Stimulated activated naive CD8-positive, alpha-beta T cell treated with anti-CD3 and anti-CD28 coated beads, Interleukin-15, Interleukin-2, amounts not matched to agents 100 U/mL and 50 U/mL, for 24 hours (primary cell): ENCODE results near the gene SBNO2.

Source experiments
- ATAC-seq: fragments of 150-1000 bp; cut with Tn5 transposase; one replicate; pipeline ENCODE4 v1.10.0; 2021
- DNase-seq: peaks from one replicate; pipeline ENCODE4 v3.0.0; 2021

Gene SBNO2

DNA sequence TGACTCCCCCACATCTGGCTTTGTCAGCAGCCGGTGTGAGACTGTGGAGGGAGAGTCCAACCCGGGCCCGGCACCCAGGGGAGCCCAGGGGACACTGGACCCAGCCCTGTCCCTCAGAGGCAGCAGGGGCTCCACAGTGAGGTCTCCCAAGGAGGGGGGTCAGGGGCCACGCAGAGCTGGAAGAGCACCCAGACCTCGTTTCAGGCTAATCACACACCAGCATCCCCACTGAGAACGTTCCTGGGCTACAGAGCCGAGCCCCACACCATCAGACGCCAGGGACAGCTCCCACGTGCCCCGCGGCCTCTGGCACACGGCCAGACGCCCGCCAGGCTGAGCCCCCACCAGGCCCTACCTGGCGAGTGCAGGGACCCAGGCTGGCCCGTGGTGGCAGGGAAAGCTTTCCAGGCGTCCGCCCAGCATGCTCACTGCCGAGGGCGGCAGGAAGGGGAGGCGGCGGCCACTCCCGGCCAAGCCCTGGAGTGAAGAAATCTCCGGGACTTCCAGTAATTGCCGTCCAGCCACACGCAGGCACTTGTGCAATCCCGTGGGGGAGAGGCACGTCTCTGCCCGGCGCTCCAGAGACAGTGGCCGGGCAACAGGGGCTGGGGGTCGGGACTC, 19.2 kb downstream of the SBNO2 start:
- ATAC-seq (no peak), DNase-seq (no peak)

- DNase-seq = no peak
- ATAC-seq = no peak
Observed at GRCh38 chr19:1153891-1154730, 20.0 kb downstream of the SBNO2 start.

DNA sequence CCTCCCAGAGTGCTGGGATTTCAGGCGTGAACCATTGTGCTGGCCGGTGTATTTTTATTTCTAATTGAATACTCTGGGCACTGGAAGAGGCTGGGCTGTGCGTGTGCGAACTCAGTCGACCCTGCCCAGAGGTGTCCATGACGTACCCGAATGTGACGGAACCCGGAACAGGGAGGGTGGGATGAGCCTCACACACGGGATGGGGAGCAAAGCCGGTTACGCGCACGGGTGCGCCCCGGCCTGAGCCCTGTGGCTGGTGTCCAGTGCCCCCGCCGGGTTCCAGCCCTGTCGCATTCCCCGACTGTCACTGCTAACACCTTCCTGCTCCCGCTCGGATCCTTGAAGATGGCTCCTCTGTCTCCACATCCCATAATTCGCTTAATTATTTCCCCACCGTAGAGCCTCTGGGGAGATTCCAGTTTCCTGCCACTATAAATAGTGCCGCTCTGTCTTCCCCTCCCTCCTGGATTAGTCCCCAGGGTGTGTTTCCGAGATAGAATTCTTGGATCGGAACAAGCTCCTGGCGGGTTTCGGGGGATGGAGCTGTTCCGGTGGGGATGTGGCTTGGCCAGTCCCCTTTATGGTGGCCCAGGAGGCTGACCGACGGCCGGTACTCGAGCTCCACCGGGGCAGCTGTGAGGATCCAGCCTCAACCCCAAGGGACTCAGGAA, 22.0 kb downstream of the SBNO2 start:
- ATAC-seq = no peak
- DNase-seq = no peak

DNA sequence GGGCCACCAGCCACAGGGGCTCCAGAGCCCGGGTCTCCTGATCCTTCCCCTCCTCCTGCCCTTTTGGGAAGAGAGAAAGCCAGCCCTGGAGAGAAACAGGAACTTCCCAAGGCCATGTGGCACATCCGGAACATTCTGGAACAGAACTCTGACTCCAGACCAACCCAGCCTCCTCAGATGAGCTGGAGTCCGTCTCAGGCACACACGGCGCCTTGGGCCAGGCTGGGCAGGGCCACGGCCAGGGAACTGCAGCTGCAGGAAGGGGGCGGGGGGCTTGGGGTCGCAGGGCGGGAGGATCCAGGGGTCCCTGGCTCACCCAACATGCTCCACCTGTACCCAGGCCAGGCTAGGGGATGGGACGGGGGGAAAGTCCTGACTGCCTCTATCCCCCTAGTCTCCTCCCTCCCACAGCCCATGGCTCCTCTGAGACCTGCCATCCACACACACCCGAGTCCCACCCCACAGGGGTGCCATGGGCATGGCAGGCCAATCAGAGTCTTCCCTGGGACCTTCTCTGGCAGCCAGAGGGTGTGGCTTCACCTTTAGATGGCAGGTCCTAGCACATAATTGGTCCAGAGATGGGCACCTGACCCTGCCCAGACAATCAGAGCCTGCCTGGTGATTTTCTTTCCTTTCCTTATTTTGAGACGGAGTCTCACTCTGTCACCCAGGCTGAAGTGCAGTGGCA, 22.9 kb downstream of the SBNO2 start:
- DNase-seq (no peak), ATAC-seq (no peak)

DNA sequence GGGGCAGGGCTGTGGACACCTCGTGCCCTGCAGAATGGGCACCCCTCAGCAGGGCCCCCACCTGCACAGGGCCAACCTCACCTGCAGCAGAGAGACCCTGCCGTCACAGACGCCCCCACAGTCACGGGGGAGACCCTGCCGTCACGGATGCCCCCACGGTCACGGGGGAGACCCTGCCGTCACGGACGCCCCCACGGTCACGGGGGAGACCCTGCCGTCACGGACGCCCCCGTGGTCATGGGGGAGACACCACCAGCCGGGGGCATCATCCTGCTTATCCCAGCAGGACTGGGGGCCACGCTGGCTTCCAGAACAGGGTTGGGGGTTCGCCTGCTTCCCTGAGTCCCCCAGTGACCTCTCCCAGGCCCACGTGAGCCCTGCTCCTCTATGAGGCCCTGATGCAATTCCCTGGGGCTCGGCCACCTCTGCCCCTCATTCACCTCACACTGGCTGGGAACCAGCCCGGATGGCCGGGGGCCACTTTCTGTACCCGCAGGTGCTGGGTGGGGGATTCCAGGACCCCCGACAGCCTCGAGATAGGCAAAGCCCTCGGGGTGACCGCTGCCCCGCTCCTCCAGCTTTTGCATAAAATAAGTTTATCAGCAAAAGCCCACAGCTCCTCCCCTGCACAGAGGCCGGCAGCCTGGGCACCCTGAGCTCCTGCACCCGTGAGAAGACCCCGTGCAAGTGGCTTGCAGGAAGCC, 23.6 kb downstream of the SBNO2 start:
- ATAC-seq (no peak), DNase-seq (no peak)

DNA sequence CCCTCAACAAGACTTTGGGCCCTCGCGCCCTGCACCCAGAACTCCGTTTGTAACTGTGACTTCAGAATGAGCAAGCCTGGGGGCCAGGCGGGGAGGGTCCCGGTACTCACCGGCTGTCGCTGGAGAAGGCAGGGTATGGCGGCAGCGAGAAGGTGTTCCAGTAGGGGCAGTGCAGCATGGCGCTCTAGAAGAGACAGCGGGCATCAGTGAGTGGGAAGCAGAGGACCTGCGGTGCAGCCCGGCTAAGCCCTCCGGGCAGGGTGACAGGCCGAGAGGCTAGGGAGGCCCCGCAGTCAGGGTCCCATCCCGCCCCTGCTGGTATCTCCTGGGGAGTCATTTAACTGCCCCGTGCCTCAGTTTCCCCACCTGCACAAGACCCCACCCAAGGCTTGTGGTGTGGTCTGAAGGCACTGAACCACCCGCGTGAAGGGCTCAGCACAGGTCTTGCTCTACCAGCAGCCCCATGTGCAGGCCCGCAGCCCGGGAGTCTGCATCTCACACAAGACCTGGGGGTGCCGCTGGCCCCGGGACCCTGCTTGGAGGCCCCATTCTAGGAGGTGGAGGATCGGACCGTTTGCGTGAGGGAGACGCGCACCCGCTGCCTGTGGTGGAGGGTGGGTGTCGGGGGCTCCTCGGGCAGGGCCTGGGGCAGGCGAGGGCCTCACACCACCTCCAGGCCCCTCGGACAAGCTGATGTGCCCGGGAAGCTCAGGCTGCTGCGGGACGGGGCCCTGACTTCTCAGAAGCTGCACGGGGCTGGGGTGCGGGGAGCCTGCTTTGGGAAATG, 24.6 kb downstream of the SBNO2 start:
- DNase-seq = no peak
- peak; percentile 30 for ATAC-seq

DNA sequence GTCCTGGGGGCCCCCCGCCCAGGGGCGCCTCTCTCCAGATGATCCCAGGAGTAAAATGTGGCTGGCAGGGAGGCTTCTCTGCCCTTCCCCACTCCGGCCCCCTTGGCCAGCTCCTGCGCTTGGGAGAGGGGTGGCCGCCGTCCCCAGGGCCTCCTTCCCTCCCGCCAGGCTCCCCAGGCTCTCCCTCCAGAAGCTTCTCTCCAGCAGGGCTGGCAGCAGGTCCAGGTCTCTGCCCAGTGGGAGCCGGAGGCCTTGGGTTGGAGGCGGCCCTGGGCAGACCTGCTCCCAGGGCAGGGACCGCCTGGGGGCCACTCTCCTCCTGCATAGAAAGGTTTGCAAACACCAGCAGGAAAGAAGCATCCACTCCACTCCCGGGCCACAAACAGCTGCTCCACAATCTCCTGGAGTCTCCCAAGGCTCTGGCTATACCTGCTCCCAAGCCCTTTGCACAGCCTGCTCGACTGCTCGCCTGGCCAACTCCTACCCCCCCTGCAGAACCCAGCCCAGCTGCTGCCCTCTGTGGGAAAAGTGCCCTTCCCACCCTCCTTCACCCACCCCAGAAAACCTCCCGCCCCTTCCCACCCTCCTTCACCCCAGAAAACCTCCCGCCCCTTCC, 26.0 kb downstream of the SBNO2 start:
- DNase-seq = no peak
- no peak for ATAC-seq

DNA sequence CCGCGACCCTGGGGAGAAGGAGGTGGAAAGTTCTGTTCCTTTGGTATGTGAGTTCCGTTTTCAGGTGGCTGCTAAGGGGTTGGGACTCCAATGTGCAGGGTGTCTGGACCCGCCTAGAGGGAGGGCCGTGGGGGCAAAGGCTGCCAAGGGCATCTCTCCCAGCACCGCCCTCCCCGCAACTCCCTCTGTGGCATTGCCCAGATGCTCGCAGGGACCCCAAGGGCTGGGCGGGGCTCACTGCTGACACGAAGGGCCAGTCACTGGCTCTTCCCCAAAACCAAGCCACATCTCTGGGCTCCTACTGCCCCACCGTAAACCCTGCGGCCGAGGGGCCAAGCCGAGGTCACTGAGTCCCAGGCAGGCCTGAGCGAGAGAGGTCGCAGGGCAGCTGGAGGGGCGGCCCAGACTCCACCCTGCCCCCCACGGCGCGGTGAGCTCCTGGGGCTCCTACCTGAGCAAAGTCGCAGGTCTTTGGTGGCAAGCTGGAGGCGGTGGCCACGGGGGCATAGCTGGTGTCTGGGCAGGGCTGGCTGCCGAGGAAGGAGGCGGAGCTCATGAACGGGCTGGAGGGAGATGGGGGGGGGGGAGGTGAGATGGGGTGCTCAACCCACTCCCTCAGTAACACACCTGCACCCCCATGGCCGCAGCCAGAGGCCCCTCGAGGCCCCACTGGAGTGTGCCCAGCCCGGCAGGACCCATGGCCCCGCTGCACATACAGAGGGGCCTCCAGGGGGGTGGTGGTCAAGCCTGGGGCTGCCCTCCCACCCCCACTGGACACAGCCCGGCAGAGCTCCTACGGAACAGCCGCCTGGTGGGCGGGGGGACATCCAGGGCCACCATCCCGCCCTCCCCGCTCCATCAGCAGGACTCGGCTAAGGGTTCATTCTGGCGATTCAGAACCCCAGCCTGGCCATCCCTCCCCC, 26.9 kb downstream of the SBNO2 start:
- DNase-seq (no peak), ATAC-seq (no peak)

DNA sequence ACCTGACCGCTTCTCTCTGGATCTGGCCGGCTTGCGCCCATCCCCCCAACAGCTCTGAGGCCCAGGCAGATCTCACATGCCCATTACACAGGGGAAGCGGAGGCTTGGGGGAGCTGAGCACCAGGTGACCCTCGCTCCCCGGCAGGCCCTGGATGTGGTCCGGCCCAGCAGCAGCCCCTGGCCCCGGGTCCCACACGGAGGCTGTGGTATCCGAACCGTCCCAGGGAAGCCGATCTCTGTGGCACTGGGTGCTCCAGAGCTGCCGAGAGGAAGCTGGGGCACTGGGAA, 27.7 kb downstream of the SBNO2 start:
- ATAC-seq = no peak

DNA sequence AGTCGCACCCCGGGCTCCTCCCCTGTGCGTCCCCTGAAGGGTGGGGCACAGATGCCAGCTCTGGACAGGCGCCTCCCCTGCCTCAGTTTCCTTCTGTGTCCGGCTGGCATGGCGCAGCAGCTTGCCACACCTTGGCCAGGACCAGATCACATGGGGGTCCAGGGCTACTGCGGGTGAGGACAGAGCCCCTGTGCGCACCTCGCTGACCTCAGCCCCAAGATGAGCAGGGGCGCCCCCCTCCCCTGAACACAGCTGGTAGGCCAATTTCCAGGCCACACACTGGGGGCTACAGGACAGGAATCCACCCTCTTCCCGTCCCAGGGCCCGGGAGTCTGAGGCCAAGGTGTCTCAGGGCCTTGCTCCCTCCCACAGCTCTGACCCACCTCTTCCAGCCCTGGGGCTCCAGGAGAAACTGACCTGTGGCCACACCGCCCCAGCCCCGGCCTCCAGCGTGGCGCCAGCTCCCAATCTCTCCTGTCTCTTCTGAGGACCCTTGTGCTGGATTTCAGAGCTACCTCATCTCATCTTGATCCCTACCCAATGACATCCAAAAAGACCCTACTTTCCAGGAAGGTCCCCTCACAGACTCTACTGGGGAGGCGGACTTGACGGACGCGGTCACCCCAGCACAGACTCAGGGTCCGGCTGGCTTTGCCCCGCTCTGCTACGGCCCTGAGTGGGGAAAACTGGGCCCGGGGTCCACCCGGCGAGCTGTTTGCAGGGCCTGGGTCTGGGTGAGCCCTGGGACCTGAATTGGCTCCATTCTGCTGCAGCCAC, 28.2 kb downstream of the SBNO2 start:
- DNase-seq = no peak
- no peak for ATAC-seq

More for the DNA sequence above, 27.7 kb downstream of the SBNO2 start:
- DNase-seq = no peak

DNA sequence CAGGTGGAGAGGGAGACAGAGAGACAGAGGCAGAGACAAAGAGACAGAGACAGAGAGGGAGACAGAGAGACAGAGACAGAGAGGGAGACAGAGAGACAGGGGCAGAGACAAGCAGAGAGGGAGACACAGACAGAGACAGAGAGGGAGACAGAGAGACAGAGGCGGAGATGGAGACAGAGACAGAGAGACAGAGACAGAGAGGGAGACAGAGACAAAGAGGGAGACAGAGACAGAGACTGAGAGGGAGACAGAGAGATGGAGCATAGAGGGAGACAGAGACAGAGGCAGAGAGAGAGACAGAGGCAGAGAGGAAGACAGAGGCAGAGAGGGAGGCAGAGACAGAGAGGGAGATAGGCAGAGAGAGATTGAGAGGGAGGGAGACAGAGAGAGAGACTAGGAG, 29.3 kb downstream of the SBNO2 start:
- no peak for DNase-seq
- no peak for ATAC-seq

DNA sequence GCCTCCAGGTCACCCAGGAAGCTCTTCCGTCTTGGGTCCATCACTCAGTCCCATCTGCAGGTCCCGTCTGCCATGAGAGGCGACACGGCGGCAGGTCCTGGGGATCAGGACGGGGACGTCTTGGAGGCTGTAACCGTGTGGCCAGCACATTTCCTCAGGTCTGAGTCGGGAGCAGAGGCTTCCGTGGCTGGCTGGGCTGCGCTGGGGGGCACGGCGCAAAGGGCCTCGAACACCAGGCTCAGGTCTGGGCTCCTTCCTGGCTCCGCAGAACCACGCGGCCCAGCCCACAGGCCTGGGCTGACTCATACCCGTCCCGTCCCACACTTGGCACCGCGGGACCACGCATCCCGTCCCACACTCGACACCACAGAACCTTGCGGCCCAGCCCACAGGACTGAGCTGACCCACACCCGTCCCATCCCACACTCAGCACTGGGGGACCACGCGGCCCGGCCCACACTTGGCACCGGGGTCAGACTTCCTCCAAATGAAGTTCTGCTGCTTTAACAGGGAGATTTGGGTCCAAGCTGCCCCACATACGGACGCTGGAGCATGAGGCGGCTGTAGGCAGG, 30.2 kb downstream of the SBNO2 start:
- ATAC-seq = no peak

DNA sequence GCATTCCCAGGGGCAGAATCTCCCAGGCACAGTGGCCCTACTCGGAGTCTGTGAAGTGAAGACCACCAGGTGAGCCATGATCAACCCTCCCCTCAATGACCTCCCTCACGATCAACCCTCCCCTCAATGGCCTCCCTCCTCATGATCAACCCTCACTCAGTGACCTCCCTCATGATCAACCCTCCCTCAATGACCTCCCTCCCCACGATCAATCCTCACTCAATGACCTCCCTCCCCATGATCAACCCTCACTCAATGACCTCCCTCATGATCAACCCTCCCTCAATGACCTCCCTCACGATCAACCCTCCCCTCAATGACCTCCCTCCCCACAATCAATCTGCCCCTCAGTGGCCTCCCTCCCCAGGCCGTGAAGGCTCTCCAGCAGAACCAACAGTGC, 32.1 kb downstream of the SBNO2 start:
- DNase-seq (no peak), ATAC-seq (peak; percentile 34)

More for the DNA sequence above, 30.2 kb downstream of the SBNO2 start:
- DNase-seq = no peak

GRCh38 chr19:1140272-1141027, 33.6 kb downstream of the SBNO2 start:
- DNase-seq (no peak), ATAC-seq (no peak)

GRCh38 chr19:1139126-1139525, 34.9 kb downstream of the SBNO2 start:
- ATAC-seq (no peak), DNase-seq (no peak)

GRCh38 chr19:1138121-1138520, 35.9 kb downstream of the SBNO2 start:
- DNase-seq = no peak
- ATAC-seq = no peak

DNA sequence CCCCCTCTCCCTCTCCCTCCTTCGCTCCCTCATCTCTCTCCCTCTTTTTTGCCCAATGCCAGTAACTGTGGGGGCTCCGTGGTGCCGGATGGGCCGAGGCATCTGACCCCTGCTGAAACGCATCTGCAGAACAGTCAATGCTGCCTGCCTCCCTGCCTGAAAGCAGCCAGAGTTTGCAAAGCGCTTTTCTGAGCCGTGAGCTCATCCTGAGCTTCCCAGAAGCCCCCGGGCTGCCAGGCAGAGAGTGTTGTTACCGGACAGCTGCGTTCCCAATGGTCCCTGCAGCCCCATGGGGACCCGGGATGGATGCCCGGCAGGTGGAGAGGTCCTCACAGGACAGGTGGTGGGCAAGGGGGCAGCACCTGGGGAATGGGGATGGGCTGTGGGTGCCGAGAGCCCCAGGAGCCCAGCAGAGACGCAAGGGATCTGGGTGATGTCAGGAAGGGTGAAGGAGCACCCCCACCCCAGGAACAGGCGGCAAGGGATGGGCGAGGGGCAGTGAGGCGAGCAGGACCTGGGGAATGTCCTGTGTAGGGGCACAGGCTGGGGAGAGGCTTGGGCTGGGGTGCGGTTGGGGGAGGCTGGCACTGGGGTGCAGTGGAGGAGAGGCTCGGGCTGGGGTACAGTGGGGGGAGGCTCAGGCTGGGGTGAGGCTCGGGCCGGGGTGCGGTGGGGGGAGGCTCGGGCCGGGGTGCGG, 37.3 kb downstream of the SBNO2 start:
- ATAC-seq (no peak), DNase-seq (no peak)
